Measurements from ENCODE around the gene ARHGAP22.

Gene ARHGAP22

DNA sequence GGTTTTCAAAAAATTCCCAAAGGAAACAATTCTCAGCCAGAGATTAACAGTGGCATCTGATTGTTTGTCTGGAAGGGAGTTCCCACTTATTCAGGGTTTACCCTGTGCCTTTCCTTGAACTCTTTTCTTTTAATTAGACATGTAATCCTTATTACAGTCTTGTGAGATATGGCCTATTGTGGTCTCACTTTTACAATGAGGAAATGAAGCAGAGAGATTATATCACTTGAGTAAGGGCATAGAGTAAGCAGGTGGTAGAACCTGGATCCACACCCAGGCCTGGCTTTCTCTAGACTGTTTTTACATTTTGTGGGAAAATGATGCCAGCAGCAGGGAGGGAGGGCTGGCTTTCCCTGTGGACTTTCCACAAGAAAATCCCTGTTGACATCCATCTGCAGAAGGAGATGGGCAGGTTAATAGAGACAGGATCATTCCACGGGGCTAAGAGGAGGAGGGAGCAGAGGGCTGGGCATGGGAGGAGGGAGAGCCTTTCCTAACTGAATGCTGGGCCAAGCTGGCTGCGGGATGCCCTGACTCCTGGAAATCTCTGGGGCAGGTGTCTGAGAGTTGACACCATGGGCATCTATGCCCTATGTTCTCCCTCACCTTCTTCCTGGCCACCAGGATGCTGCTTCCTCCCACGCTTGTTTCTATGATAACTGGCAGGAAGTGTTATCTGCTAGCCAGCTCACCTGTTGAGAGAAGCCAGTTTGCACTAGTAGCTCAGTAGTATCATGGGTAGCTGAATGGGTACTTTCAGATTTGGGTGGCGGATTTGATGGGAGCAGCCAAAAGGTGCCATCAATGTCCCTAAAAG is 28.7 kb upstream of the ARHGAP22 start:
- DNase-seq = no peak

DNA sequence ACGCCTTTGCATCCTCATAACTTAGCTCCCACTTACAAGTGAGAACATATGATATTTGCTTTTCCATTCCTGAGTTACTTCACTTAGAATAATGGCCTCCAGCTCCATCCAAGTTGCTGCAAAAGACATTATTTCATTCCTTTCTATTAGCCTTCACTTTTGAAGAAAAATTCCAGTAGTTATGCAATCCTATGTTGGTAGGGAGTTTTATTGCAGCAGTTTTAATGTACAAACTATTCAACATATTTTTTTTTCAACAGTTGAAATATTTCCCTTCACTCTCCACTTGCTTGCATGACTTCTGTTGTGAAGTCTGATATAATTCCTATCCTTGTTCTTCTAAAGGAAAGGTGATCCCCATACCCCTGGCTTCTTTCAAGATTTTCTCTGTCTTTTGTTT is 27.3 kb upstream of the ARHGAP22 start:
- DNase-seq = no peak

DNA sequence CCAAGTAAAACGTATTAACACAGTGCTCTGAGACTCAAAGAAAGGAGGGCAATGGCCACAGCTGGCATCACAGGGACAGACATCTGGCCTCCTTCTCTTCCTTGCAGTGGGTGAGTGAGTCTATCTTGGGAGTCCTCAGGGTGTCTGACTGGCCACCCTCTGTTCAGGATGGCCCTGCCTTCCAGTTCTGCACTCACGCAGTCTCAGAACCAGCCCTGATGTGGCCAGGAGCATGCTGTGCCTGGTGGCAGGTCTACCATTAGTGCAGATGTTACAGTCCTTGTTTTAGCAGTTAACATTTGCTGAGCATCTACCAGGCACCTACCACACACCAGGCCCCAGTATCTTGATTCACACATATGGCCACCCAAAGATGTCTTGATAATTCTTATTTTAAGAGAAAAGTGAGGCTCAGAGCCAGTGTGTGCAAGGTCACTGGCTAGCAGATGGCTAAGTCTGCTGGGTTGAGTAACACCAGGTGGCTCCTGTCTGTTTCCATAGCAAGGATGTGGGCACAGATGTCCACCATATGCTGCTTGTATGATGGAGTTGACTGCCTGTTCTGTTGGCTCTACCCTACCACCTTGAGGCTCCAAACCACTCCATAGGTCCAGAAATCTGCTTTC is 23.2 kb upstream of the ARHGAP22 start:
- DNase-seq = no peak

DNA sequence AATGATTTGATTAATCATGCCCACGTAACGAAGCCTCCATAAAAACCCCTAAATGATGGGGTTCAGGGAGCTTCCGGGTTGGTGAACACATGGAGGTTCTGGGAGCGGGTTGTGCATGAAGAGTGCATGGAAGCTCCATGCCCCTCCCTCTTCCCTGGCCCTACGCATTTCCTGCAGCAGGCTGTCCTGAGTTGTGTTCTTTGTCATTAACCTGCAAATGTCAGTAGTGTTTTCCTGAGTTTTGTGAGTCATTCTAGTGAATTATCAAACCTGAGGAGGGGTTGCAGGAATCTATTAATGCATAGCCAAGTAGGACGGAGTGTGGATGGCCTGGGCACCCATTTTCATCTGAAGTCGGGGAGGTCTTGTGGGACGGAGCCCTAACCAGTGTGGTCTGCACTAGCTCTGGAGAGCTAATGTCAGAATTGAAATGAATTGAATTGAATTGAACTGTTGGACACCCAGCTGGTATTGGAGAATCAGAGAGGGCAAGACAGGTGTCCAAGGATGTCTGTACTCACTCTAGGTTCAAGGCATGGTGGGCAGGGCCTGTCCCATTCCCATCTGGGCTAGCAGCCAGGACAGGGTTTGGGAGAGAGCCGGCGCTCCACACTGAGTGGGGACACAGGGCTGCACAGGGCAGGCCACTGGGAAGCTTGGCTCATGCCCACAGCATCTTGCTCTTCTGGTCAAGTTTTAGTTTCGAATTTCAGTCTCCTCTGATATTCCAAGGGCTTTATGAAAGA is 22.3 kb upstream of the ARHGAP22 start:
- no peak for DNase-seq

DNA sequence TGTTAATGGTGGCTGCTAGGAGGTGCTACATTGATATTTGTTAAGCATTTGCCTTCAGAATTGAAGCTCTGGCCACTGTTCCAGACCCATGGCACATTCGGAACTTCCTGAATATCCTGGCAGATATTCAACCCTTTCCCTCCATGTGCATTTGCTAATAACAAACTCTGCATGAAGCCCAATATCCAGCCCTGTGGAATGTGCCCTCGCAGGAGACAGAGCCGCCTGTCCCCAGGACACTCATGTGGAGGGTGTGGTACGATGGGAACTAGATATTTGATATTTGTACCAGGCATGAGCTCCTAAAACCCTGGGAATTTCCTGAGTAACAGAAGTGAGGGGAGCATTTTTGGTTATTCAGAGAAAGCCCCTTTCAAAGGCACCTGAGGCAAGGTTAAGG is 21.6 kb upstream of the ARHGAP22 start:
- DNase-seq = no peak

DNA sequence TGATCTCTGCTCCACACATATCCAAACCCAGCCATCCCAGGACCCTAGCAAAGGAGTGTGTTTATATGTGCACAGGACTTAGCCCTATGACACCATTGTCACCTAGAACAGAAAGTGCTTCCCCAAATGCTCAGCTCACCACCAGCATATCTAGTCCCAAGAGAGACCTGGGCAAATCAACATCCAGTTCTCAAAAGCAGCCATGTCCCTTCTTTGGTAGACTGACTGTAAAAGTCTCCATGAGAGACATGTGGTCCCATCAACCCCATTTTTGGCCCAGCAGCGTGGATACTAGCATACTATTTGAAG is 20.9 kb upstream of the ARHGAP22 start:
- no peak for DNase-seq

DNA sequence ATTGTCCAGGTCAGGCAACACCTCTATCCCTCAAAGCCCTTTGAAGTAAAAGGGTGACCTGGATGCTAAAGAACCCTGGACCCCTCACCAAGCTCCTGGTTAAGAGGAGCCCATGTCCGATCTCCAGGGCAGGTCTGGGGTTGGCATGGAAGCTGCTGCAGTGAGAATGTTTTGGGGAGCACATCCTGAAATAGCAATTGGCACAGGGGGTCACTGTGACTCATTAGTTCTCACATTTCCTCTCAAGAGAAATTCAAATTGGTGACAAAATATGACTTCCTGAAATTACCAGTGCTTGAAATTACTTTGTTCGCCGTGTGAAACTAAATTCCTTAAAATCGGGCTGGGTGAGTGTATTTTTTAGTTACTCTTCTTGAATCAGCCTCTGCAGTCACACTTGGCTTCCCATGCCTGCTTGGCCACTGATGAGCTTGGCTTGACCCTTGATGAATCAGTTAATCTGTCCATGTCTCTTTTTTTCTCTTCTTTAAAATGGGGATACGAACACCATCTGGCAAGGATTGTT is 18.8 kb upstream of the ARHGAP22 start:
- DNase-seq = no peak

DNA sequence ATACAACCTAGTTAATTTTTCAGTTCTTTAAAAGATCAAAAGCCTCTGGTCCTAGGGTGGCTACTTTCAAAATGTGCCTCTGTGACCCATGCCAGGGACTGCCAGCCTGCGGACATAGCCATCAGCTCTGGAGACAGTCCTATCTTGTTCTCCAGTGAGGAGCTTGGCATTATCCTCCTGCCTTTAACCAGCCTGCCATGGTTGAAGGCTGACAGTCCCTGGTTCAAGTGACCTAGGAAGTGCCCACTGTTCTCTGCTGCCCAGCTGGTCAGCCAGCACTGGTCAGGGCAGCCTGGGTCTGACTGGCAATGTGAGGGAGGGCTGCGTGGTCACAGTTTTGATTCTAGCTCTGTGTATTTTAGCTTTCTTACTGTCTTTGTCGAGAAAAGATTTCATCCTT is 18.1 kb upstream of the ARHGAP22 start:
- DNase-seq = no peak

DNA sequence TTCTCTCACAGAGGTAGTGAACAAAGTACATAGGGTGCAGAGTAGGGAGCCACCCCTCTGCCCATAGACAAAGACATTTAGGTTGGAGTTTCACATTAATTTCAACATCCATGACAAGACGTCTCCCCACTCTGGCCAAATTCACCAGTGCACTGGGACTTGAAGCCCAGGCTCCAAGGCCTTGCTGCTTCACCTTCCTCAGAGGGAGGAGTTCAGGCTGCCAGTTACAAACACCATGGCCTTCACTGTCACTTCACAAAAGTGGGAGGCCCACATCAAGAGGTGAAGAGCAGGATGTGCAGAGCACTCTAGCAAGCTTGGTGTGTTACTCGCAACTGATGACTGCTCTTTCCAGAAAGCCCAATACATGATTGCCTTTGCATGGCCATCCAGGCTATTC is 15.8 kb upstream of the ARHGAP22 start:
- no peak for DNase-seq

DNA sequence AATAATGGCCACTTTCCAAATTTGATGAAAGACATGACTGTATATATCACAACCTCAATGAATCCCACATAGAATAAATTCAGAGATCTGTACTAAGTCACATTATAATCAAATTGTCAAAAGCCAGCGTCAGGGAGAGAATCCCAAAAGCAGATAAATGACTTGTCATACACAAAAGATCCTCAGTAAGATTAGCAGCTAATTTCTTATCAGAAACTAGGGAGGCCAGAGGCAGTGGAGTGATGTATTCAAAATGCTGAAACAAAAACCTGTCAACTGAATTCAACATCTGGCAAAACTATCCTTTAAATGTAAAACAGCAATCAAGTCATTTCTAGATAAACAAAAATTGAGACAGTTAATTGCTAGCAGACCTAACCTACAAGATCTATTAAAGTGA is 11.6 kb upstream of the ARHGAP22 start:
- DNase-seq = no peak

DNA sequence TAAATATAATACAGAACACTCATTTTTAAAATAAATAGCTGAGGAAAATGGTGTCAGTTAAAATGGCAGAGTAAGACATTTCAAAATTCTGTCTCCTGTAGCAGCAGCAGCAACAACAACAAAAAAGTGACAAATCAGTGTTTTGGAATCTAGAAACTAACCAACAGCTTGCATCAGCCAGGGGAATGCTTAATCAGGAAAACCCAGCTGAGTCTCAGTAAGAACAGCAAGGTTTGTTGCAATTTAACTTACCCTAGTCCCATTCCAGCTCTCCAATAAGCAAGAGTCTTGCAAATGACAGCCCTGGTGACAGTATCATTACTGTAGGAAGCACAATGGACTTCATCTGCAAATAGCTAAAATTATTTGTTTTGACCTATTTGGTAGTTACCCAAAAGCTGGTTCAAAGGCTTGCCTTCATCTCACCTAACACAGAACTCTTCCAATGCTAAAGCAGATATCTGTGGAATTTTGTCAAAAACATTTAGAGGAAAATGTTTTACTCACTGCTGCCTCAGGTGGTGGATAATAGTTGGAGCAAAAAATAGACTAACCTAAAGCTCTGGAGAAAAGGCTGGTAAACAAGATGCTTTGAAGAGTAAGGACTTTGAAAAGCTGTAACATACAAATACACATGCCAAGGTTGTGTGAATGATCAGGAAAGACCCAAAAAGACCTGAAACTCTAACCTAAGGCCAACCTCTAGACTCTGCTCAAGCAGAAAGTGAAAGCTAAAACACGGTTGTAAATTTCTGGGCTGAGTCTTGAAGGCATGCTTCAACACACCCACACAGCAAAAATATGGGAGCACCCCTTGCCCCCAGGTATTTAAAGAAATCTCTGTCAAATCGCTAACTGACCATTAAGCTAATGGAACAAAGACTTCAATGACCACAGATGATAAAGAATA is 9.9 kb upstream of the ARHGAP22 start:
- no peak for DNase-seq

DNA sequence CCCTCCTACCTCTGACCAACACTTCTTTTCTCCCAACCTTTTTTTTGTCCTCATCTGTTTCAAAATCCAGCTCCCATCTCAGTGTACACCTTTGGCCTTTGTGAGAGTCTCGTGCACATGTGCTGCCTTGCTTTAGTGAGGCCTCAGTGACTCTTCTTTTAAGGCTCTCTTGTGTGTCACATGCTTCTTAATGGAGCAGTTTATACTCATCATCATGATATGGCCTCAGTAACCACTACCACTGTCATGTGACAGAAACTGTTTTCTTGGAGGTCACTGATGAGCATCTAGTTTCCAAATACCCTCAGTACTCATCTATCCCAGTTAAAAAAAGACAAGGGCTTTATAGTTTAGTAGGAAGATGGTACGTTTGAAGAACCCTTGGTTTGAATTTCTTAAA is 8.1 kb upstream of the ARHGAP22 start:
- no peak for DNase-seq

DNA sequence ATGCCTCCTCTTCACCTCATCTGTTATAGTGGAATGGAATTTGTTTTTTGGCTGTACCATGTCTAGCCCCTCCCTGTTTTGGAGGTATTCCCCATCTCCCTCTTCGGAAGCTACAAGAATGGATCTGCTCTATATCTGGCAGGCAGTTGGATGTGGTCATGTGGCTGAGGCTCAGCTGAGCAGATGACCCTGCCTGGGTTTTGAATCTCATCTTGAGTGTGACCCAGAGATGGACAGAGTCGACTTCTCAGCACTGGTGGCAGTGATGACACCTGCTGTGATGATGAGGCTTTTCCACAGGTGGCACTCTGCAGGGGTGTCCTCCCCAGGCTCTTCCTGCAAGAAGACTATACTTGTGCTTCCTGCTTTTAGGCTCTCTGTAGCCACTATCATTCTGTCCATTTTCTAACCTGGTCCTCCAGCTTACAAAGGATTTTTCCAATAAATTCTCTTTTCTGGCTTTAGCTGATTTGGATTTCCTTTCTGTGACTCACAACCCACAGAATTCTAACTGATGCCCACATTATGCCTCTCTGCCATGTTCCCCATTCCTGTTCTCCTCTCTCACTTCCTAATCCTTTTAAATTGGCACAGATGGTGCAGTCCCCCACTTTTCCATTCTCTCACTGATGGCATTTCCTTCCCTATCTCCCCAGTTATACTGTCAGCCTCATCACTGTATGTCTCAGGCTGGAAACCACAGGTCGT is 7.5 kb upstream of the ARHGAP22 start:
- DNase-seq = no peak

DNA sequence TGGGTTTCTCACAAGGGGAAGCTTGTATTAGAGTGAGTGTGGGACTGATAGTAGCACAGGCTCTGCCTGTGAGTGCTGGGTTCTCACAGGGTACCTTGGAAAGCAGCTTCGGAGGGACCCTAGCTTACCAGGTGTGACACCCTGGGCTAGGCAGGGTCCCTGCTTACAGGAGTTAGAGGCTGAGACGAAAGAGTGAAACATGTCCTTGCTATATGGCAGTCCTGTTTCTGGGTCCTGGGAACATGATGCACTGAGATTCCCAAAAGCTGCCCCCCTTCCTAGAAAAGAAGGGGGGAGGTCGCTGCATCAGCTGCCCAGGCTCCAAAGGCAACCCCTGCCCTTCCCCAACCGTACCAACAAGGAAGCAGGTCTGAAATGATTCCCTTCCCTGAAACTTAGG is 6.3 kb upstream of the ARHGAP22 start:
- DNase-seq = no peak

DNA sequence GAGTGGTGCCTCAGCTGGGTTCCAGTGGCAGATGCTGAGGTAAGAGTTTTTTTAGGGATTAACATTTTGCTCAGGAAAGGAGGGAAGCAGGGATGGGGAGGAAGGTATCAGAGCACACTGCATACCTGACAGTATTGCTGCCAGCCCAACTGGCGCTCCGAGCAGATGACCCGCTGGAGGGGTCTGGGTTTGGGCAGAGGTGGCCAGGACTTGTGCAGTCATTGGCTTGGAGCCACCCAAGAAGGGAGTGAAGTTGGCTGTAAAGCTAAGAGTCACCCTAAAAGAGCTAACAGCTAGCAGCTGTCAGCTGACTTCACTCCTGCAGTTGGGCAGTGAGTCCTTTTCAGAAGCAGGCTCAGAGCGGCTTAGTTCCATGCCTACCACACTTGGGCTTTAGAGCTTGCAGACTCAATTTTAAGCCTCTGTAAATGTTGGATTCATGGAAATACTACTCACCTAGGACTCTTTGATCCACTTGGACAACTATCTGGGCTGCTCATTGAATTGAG is 5.8 kb upstream of the ARHGAP22 start:
- no peak for DNase-seq

DNA sequence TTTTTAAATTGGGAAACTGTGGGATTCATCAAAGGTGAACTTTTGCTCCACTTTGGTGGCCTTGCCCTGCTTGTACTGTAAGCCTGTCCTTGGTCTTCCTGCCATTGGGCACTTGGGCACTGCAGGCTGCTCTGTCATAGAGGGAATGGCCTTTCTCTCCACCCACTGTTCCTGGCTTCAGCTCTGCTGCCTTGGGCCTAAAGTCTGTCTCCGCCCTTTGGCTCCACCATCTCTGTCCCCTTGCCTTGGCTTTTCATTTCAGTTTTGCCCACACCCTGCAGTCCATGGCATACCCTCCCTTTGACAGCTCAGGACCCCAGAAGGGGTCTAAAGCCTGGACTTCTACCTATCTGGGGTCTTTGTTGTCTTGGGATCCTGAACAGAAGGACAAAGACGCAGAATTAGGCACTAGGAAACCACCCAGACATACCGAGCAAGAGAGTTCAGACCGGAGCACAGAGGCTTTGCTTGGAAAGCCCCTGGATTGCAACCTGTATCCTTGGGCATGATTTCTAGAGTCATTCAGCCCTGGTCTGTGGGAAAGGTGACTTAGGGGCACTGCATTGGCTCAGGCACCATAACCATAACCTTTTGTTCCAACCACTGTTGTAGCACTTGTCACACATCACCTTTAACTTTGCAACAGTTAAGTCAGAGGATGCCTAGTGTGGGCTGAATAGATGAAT is 5.2 kb upstream of the ARHGAP22 start:
- no peak for DNase-seq

DNA sequence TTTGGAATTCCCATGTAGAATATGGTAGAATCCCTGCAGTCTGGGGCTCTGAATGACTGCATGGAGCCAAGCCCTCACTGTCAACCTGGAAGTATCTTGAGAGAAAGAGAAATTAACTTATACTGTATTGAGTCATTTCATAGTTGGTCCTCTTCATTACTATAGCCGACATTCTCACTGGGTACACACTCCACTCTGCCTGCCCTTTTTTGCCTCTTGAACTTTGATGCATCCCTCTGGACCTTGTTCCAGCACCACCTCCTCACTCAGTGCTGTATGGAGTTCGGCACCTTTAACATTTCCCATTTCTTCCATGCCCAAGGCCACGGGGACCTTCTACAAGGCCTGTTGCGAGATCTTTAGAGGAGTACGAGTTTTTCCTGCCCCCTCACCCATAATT is 4.6 kb upstream of the ARHGAP22 start:
- DNase-seq = no peak

DNA sequence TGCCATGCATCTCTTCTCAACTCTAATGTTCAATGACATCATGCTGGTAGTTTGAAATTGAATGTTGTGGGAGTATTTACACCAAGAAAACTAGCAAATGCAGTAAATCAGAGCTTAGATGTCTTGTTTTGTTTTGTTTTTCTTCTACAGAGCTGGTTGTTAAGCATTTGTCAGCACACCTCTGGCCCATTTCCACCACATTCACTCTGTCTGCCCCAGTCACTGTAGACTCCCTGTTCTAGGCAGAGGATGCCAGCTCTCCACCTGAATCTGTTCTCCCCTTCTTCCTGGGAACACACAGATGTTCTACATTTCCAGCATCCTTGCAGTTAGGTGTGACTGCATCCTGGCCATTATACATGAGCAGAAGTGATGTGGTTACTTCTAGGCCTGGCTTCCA is 4.1 kb upstream of the ARHGAP22 start:
- no peak for DNase-seq

DNA sequence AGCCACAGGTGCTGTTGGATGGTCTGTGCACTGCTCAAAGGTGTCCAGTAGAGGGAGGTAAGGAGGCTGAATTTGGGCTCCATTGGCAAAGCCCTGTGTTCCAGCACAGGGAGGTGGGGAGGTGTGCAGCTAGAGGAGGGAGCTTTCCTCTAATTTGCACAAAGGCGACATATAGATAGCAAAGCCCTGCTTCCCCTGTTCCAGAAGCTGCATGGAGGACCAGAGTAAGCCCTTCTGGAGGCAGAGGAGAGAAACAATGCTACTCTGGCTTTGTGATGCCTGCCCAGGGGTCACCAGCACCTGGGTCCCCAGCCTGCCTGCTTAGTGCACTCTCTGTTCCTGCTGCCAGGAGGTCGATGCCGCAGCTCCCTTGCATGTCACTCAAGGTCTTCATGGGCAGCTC is 3.4 kb upstream of the ARHGAP22 start:
- no peak for DNase-seq

DNA sequence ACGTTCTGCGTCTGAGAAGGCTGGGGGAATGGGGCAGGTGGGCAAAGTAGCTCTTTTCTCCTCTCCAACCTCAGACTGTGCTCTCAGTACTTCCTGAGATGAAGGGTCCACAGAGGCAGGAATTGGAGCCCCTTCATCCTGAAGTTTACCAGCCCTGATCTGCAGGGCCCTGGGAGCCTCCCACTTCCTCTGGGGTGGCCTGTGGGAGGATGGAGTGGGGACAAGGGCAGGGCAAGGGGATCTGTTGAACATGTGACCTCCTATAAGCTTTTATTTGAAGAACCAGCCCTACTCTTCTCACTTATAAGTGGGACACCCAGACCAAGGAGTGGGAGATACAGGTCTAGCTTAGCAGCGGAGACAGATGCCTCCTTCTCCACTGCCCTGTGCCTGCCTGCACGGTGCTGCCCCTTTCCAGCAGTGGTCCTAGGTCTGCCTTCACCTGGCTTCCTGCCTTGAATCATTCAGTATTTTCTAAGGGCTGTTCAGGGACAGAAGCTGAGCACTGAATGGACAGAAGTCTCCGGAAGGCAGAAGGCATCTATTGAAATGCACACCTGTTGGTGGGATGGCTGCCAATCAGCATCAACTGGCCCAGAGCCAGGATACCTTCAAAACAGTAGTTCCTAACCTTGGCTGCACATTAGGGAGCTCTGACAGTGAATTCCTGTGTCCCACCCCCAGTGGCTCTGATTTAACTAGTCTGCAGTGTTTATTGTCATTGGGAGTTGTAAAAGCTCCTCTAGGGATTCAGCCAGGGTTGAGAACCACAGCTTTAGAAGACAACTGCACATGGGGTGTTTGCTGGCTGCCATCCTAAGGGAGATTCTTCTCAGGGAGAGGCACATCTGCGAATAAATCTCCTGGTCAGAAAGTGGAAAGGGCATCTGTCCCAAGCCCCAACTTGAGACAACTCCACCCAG is 2.7 kb upstream of the ARHGAP22 start:
- no peak for DNase-seq

Measured in stimulated activated CD4-positive, alpha-beta T cell treated with anti-CD3 and anti-CD28 coated beads, Interleukin-4, amount 100 ng/mL, for 24 hours (primary cell).